Metanephros (tissue), 1 donor: Measurements from ENCODE around the gene CD200. TPM values are rescaled to one million over a fixed set of nuclear protein-coding genes. Genes with fewer than 3 reads are reported as not detected.

ENCODE experiments used
- total RNA-seq: library from RNA; depleted of rRNA; stranded (reverse); fragments of >200 nt; gene quantifications from one replicate; pipeline ENCODE4 v1.2.3, GENCODE V29; 2014

Gene CD200
- 13.4 TPM for total RNA-seq

GRCh38 chr3:112333002-112333380, at the start of gene CD200:
Gene CD200 (plus strand): TSS chr3:112333156. CDS start chr3:112333213, 57 bp downstream.

GRCh38 chr3:112293368-112294321, 39.3 kb upstream of the CD200 start, which contains the start of gene SLC9C1:
Gene SLC9C1 (minus strand): TSS chr3:112294216. CDS start chr3:112286791, 7,425 bp downstream.

Other genes with a start within 250 kb of the CD200 start
- gene C3orf52, start 246.8 kb upstream of the CD200 start, total RNA-seq, result 8.2 TPM
- 0.99 TPM for gene GCSAM, start 199.9 kb upstream of the CD200 start, total RNA-seq
- gene SLC9C1, start 38.9 kb upstream of the CD200 start, total RNA-seq, result 1.5 TPM
- gene BTLA, start 166.3 kb downstream of the CD200 start, total RNA-seq, result 0.23 TPM
- gene ATG3, start 228.8 kb downstream of the CD200 start, total RNA-seq, result 34.7 TPM
- 43.9 TPM for gene SLC35A5, start 228.9 kb downstream of the CD200 start, total RNA-seq